ENCODE data around the gene WFIKKN2. TPM values are rescaled to one million over a fixed set of nuclear protein-coding genes. Genes with fewer than 3 reads are reported as not detected.

The WFIKKN2 gene
- total and polyA plus RNA-seq, 10 of the 15 experiments (the other 5 are each of a cell fraction or from before 2014, with no cell fraction given): 0.06 TPM; not detected in 9

GRCh38 chr17:50808413-50808812, 27.0 kb upstream of the WFIKKN2 start:
- DNase-seq (ENCODE audit: low read depth, low spot score) (no peak), ATAC-seq (no peak), FAIRE-seq (no peak)
- no peaks in the 10 kb centered on the region for H4K20me1 ChIP-seq (ENCODE audit: control insufficient read depth, insufficient read depth)
- ChIA-PET CTCF (interaction anchor here (1.5 kb wide), 1 partner anchor 9 kb away, joined by 4 read pairs; no protein-coding TSS in a partner anchor), SMC1A (ENCODE audit: uncharacterized antibody, unreplicated experiment) (no interaction called here), POLR2A (no interaction called here), RAD21 (ENCODE audit: unreplicated experiment) (no interaction called here)
- H3K79me2 ChIP-seq (ENCODE audit: control insufficient read depth, insufficient read depth, low read length): no peaks in the 10 kb centered on the region
- H3K36me3 ChIP-seq (ENCODE audit: control insufficient read depth in 2 of 2, insufficient read depth in 2 of 2, low read length in 1 of 2): no peaks in the 10 kb centered on the region
- TF ChIP-seq WRNIP1 (IDR thresholded peaks at IDR 0.05; ENCODE audit: borderline replicate concordance, low read depth, low read length): no peak
- TF ChIP-seq FOXM1 (IDR thresholded peaks at IDR 0.05; ENCODE audit: low read depth, low read length): no peak
- no peak for TF ChIP-seq SIN3A (IDR thresholded peaks at IDR 0.05; ENCODE audit: low read depth, low read length)
- TF ChIP-seq IKZF2 (IDR thresholded peaks at IDR 0.05): no peak
- intact Hi-C loops (cut with micrococcal nuclease; ENCODE audit: unreplicated experiment): no loop called here
- no peak overlapping the region for H3K9ac ChIP-seq (ENCODE audit: control insufficient read depth, insufficient read depth, low read length)
- no peak overlapping the region for H3K4me3 ChIP-seq
- H3K4me2 ChIP-seq (ENCODE audit: control insufficient read depth, insufficient read depth): no peak overlapping the region
- WGBS (ENCODE audit: insufficient coverage, insufficient replicate concordance, low lambda C conversion rate, missing lambda C conversion rate): 54% methylated on average over 7 of the region's 7 CpGs
- no peak overlapping the region for H3K27ac ChIP-seq (ENCODE audit: control insufficient read depth, insufficient read depth)
- H3K4me1 ChIP-seq (ENCODE audit: control insufficient read depth, insufficient read depth, low read length): no peaks in the 10 kb centered on the region
- H2AFZ ChIP-seq (ENCODE audit: control insufficient read depth, low read depth, low read length): no peak overlapping the region
- H3K27me3 ChIP-seq (replicated peaks in 1 of 2; ENCODE audit: control insufficient read depth in 2 of 2, insufficient read depth in 2 of 2, low read length in 1 of 2): no peaks in the 10 kb centered on the region; a peak in 1 of 4 replicates
- no peaks in the 10 kb centered on the region for H3K9me3 ChIP-seq (replicated peaks; ENCODE audit: control insufficient read depth, insufficient read depth, low read length)
- BruUV-seq (replicated peaks): no TSS peak
- in situ Hi-C loops (cut with MboI): no loop called here

DNA sequence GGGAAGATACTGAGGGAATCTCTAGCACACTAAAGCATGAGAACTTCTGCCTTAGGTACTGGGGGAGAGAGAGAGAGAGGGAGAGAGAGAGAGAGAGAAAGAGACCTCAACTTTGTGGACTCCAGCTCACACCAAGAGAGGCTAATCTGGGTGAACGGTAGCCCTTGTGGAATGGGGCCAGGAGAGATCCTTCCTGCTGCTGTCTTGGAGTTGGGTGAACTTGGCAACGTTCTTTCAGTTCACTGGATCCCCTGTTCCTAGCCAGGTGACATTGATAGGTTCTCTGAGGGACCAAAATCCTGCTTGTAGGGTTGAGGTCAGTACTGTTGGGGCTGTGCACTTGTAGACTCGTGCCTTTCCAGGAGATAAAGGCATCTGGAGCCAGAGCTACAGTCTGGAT, 26.5 kb upstream of the WFIKKN2 start:
- in situ Hi-C loops (cut with MboI): no loop called here
- no peaks in the 10 kb centered on the region; a peak in 1 of 4 replicates for H3K27me3 ChIP-seq (replicated peaks in 1 of 2; ENCODE audit: control insufficient read depth in 2 of 2, insufficient read depth in 2 of 2, low read length in 1 of 2)
- H2AFZ ChIP-seq (ENCODE audit: control insufficient read depth, low read depth, low read length): no peak overlapping the region
- TF ChIP-seq ZNF274 (IDR thresholded peaks at IDR 0.05; ENCODE audit: insufficient read depth, insufficient read length) (no peak), IRF3 (IDR thresholded peaks at IDR 0.05) (no peak), MYC (IDR thresholded peaks at IDR 0.05; ENCODE audit: insufficient read depth, insufficient read length, insufficient replicate concordance, low read length, severe bottlenecking) (no peak), IKZF1 (conservative IDR thresholded peaks at IDR 0.05) (no peak), SUZ12 (IDR thresholded peaks at IDR 0.05; ENCODE audit: unreplicated experiment) (no peak), GATAD2B (conservative IDR thresholded peaks at IDR 0.05; ENCODE audit: low read depth) (no peak), FOS (IDR thresholded peaks at IDR 0.05; ENCODE audit: borderline replicate concordance, extremely low read depth, insufficient read length) (no peak), TBL1XR1 (IDR thresholded peaks at IDR 0.05; ENCODE audit: low read depth, low read length) (no peak), RFX5 (IDR thresholded peaks at IDR 0.05; ENCODE audit: low read depth, low read length) (no peak)
- ChIA-PET POLR2A (no interaction called here), RAD21 (ENCODE audit: unreplicated experiment) (no interaction called here), CTCF (interaction anchor here (1.5 kb wide), 1 partner anchor 9 kb away, joined by 4 read pairs; no protein-coding TSS in a partner anchor), SMC1A (ENCODE audit: uncharacterized antibody, unreplicated experiment) (no interaction called here)
- ATAC-seq (no peak), DNase-seq (ENCODE audit: low read depth, low spot score) (no peak), FAIRE-seq (no peak)
- H3K4me2 ChIP-seq (ENCODE audit: control insufficient read depth, insufficient read depth): no peak overlapping the region
- no peak overlapping the region for H3K27ac ChIP-seq (ENCODE audit: control insufficient read depth, insufficient read depth)
- no peak overlapping the region for H3K9ac ChIP-seq (ENCODE audit: control insufficient read depth, insufficient read depth, low read length)
- H4K20me1 ChIP-seq (ENCODE audit: control insufficient read depth, insufficient read depth): no peaks in the 10 kb centered on the region
- no peak overlapping the region for H3K4me3 ChIP-seq
- H3K4me1 ChIP-seq (ENCODE audit: control insufficient read depth, insufficient read depth, low read length): no peaks in the 10 kb centered on the region
- H3K36me3 ChIP-seq (ENCODE audit: control insufficient read depth in 2 of 2, insufficient read depth in 2 of 2, low read length in 1 of 2): no peaks in the 10 kb centered on the region
- no peaks in the 10 kb centered on the region for H3K9me3 ChIP-seq (replicated peaks; ENCODE audit: control insufficient read depth, insufficient read depth, low read length)
- no peaks in the 10 kb centered on the region for H3K79me2 ChIP-seq (ENCODE audit: control insufficient read depth, insufficient read depth, low read length)
- intact Hi-C loops (cut with micrococcal nuclease; ENCODE audit: unreplicated experiment): no loop called here
- no TSS peak for BruUV-seq (replicated peaks)
- WGBS (ENCODE audit: insufficient coverage, insufficient replicate concordance, low lambda C conversion rate, missing lambda C conversion rate): 31% methylated on average over 3 of the region's 3 CpGs

All from GM12878 (cell line).